ENCODE measurements around the gene ERCC5.

The ERCC5 gene

GRCh38 chr13:102845630-102846260, at the start of gene ERCC5:
ERCC5 (plus strand) TSS chr13:102846032; CDS start chr13:102846267, 235 bp downstream.
- peaks cover 12% of the 10 kb centered on the region; the same call in 1 of the 2 replicates for H3F3A ChIP-seq (ENCODE audit: control insufficient read depth, insufficient read depth)
- H3K4me3 ChIP-seq (ENCODE audit: low read length): peak within 1 kb of the TSS; percentile 94
- H3K36me3 ChIP-seq (ENCODE audit: control insufficient read depth, low read length): peaks cover 10% of the 10 kb centered on the region
- H3K27ac ChIP-seq (ENCODE audit: low read depth, low read length): peak within 1 kb of the TSS; percentile 93
- H4K20me1 ChIP-seq (ENCODE audit: control insufficient read depth, insufficient read depth, low read depth, low read length): no peaks in the 10 kb centered on the region
- no peak for TF ChIP-seq EZH2phosphoT487 (IDR thresholded peaks at IDR 0.05; ENCODE audit: borderline replicate concordance, low read length)
- TF ChIP-seq CTCF (IDR thresholded peaks at IDR 0.05; ENCODE audit: low read depth, low read length, poor library complexity, severe bottlenecking): no peak
- peaks cover 58% of the 10 kb centered on the region for H3K79me2 ChIP-seq (ENCODE audit: control insufficient read depth, low read length)
- peaks cover 17% of the 10 kb centered on the region for H3K4me1 ChIP-seq (ENCODE audit: control insufficient read depth, low read length)
- H3K27me3 ChIP-seq (ENCODE audit: control insufficient read depth, low read length): no peaks in the 10 kb centered on the region
- H3K9me2 ChIP-seq (replicated peaks; ENCODE audit: control insufficient read depth, low read length): no peaks in the 10 kb centered on the region
- peak within 1 kb of the TSS; percentile 78 for H3K4me2 ChIP-seq (ENCODE audit: low read length)
- no peaks in the 10 kb centered on the region for H3K9me3 ChIP-seq (ENCODE audit: control insufficient read depth, insufficient read depth, low read length)

GRCh38 chr13:102798581-102799425, 47.0 kb upstream of the ERCC5 start, which contains the start of the genes BIVM and POGLUT2:
BIVM (plus strand) TSS chr13:102799119; CDS start chr13:102807268, 8,149 bp downstream.
POGLUT2 (minus strand) TSS chr13:102798976; CDS start chr13:102798670, 306 bp downstream.
- H3K4me3 ChIP-seq (ENCODE audit: low read length): peak within 1 kb of the TSS; percentile 95
- peaks cover 36% of the 10 kb centered on the region for H3K79me2 ChIP-seq (ENCODE audit: control insufficient read depth, low read length)
- peaks cover 7% of the 10 kb centered on the region for H3F3A ChIP-seq (ENCODE audit: control insufficient read depth, insufficient read depth)
- H4K20me1 ChIP-seq (ENCODE audit: control insufficient read depth, insufficient read depth, low read depth, low read length): no peaks in the 10 kb centered on the region
- no peaks in the 10 kb centered on the region for H3K9me2 ChIP-seq (replicated peaks; ENCODE audit: control insufficient read depth, low read length)
- H3K4me2 ChIP-seq (ENCODE audit: low read length): peak within 1 kb of the TSS; percentile 96
- H3K9me3 ChIP-seq (ENCODE audit: control insufficient read depth, insufficient read depth, low read length): no peaks in the 10 kb centered on the region
- peaks cover 30% of the 10 kb centered on the region for H3K4me1 ChIP-seq (ENCODE audit: control insufficient read depth, low read length)
- no peaks in the 10 kb centered on the region; the same call in 1 of the 2 replicates for H3K36me3 ChIP-seq (ENCODE audit: control insufficient read depth, low read length)
- H3K27ac ChIP-seq (ENCODE audit: low read depth, low read length): no peak within 1 kb of the TSS
- H3K27me3 ChIP-seq (ENCODE audit: control insufficient read depth, low read length): no peaks in the 10 kb centered on the region
- TF ChIP-seq CTCF (IDR thresholded peaks at IDR 0.05; ENCODE audit: low read depth, low read length, poor library complexity, severe bottlenecking): no peak
- TF ChIP-seq EZH2phosphoT487 (IDR thresholded peaks at IDR 0.05; ENCODE audit: borderline replicate concordance, low read length): no peak

- no peaks in the 10 kb centered on the region for H3K9me2 ChIP-seq (replicated peaks; ENCODE audit: control insufficient read depth, low read length)
- H3K9me3 ChIP-seq (ENCODE audit: control insufficient read depth, insufficient read depth, low read length): no peaks in the 10 kb centered on the region
- peaks cover 36% of the 10 kb centered on the region for H3K79me2 ChIP-seq (ENCODE audit: control insufficient read depth, low read length)
- no peaks in the 10 kb centered on the region for H3K36me3 ChIP-seq (ENCODE audit: control insufficient read depth, low read length)
- TF ChIP-seq CTCF (IDR thresholded peaks at IDR 0.05; ENCODE audit: low read depth, low read length, poor library complexity, severe bottlenecking) (no peak), EZH2phosphoT487 (IDR thresholded peaks at IDR 0.05; ENCODE audit: borderline replicate concordance, low read length) (no peak)
- H4K20me1 ChIP-seq (ENCODE audit: control insufficient read depth, insufficient read depth, low read depth, low read length): no peaks in the 10 kb centered on the region
- H3F3A ChIP-seq (ENCODE audit: control insufficient read depth, insufficient read depth): peaks cover 7% of the 10 kb centered on the region
- H3K27me3 ChIP-seq (ENCODE audit: control insufficient read depth, low read length): no peaks in the 10 kb centered on the region
- peaks cover 30% of the 10 kb centered on the region for H3K4me1 ChIP-seq (ENCODE audit: control insufficient read depth, low read length)
- H3K27ac ChIP-seq (ENCODE audit: low read depth, low read length): no peak overlapping the region
- peak overlapping the region; percentile 95 for H3K4me3 ChIP-seq (ENCODE audit: low read length)
- H3K4me2 ChIP-seq (ENCODE audit: low read length): peak overlapping the region; percentile 96
These were observed 46.2 kb upstream of the ERCC5 start for GRCh38 chr13:102799426-102800144.

All from DOHH2 (cell line).